Liver (tissue), 9 donors: Measurements from ENCODE around the gene MYO10. TPM values are rescaled to one million over a fixed set of nuclear protein-coding genes. Genes with fewer than 3 reads are reported as not detected.

Experiments
- DNase-seq: peaks from one replicate; pipeline ENCODE4 v3.0.0-alpha.2; 2017; ENCODE audit warnings: low spot score
- H3K27ac ChIP-seq, 2 donors: one replicate each; pipeline ENCODE4 v1.7.0; 2013; ENCODE audit warnings: inconsistent platforms in 2 of 2, low read length in 2 of 2, control low read depth in 1 of 2, low read depth in 1 of 2, mild to moderate bottlenecking in 1 of 2
- H3K27me3 ChIP-seq, 4 donors: one replicate each; pipeline versions ENCODE4 v1.6.1 to v1.7.0; 2013; ENCODE audit warnings: low read length in 3 of 4, inconsistent platforms in 1 of 4, mild to moderate bottlenecking in 1 of 4, moderate library complexity in 1 of 4; ENCODE audit not compliant: control insufficient read depth in 4 of 4, insufficient read depth in 4 of 4
- H3K36me3 ChIP-seq, 4 donors: one replicate each; pipeline versions ENCODE4 v1.6.1 to v1.7.0; 2013; ENCODE audit warnings: low read length in 3 of 4, mild to moderate bottlenecking in 3 of 4, low read depth in 1 of 4, moderate library complexity in 1 of 4; ENCODE audit not compliant: control insufficient read depth in 4 of 4, insufficient read depth in 3 of 4
- H3K4me1 ChIP-seq, 4 donors: one replicate each; pipeline versions ENCODE4 v1.6.1 to v1.7.0; 2013; ENCODE audit warnings: low read length in 3 of 4, mild to moderate bottlenecking in 3 of 4, moderate library complexity in 1 of 4; ENCODE audit not compliant: control insufficient read depth in 4 of 4, insufficient read depth in 4 of 4
- H3K4me3 ChIP-seq, 3 donors: one replicate each; pipeline versions ENCODE4 v1.6.1 to v1.7.0; 2013; ENCODE audit warnings: low read length in 3 of 3, control low read depth in 1 of 3, low read depth in 1 of 3, mild to moderate bottlenecking in 1 of 3
- H3K9ac ChIP-seq, 2 donors: one replicate each; pipeline ENCODE4 v1.7.0; 2013; ENCODE audit warnings: low read length in 2 of 2, mild to moderate bottlenecking in 2 of 2, moderate library complexity in 2 of 2, control low read depth in 1 of 2, low read depth in 1 of 2
- H3K9me3 ChIP-seq, 4 donors: one replicate each; pipeline versions ENCODE4 v1.6.1 to v1.7.0; 2013; ENCODE audit warnings: low read length in 3 of 4; ENCODE audit not compliant: control insufficient read depth in 4 of 4
- ATF3 ChIP-seq: IDR thresholded peaks from 2 replicates; pipeline ENCODE4 v1.6.1; 2016; ENCODE audit warnings: antibody characterized with exemption
- EGR1 ChIP-seq, 2 donors: IDR thresholded peaks; 2 replicates each; pipeline ENCODE4 v1.6.1; 2016 to 2018; ENCODE audit warnings: antibody characterized with exemption in 2 of 2, low read depth in 2 of 2
- FOXA1 ChIP-seq: IDR thresholded peaks from 2 replicates; pipeline ENCODE4 v1.6.1; 2016; ENCODE audit warnings: antibody characterized with exemption
- FOXA2 ChIP-seq: IDR thresholded peaks from 2 replicates; pipeline ENCODE4 v1.6.1; 2016; ENCODE audit warnings: antibody characterized with exemption
- GABPA ChIP-seq, 2 donors: IDR thresholded peaks in 1 of 2; conservative IDR thresholded peaks in 1 of 2; 2 replicates each; pipeline ENCODE4 v1.6.1; 2016; ENCODE audit warnings: antibody characterized with exemption in 2 of 2, mild to moderate bottlenecking in 1 of 2, moderate library complexity in 1 of 2
- HNF4A ChIP-seq, 2 donors: conservative IDR thresholded peaks; 2 replicates each; pipeline ENCODE4 v1.6.1; 2016; ENCODE audit warnings: antibody characterized with exemption in 2 of 2, mild to moderate bottlenecking in 2 of 2
- HNF4G ChIP-seq: IDR thresholded peaks from 2 replicates; pipeline ENCODE4 v1.6.1; 2016; ENCODE audit warnings: antibody characterized with exemption
- JUND ChIP-seq, 2 donors: IDR thresholded peaks; 2 replicates each; pipeline ENCODE4 v1.6.1; 2016; ENCODE audit warnings: antibody characterized with exemption in 2 of 2
- MAX ChIP-seq: IDR thresholded peaks from 2 replicates; pipeline ENCODE4 v1.6.1; 2016; ENCODE audit warnings: antibody characterized with exemption
- RAD21 ChIP-seq, 2 donors: IDR thresholded peaks; 2 replicates each; pipeline ENCODE4 v1.6.1; 2016; ENCODE audit warnings: antibody characterized with exemption in 2 of 2, mild to moderate bottlenecking in 2 of 2
- RXRA ChIP-seq, 2 donors: IDR thresholded peaks; 2 replicates each; pipeline ENCODE4 v1.6.1; 2017 to 2018; ENCODE audit warnings: antibody characterized with exemption in 2 of 2, mild to moderate bottlenecking in 1 of 2
- SP1 ChIP-seq: IDR thresholded peaks from 2 replicates; pipeline ENCODE4 v1.6.1; 2018; ENCODE audit warnings: antibody characterized with exemption, mild to moderate bottlenecking
- TAF1 ChIP-seq: conservative IDR thresholded peaks from 2 replicates; pipeline ENCODE4 v1.6.1; 2016; ENCODE audit warnings: antibody characterized with exemption, mild to moderate bottlenecking
- YY1 ChIP-seq: IDR thresholded peaks from 2 replicates; pipeline ENCODE4 v1.6.1; 2016; ENCODE audit warnings: antibody characterized with exemption, mild to moderate bottlenecking
- ZBTB33 ChIP-seq: IDR thresholded peaks from 2 replicates; pipeline ENCODE4 v1.6.1; 2016; ENCODE audit warnings: antibody characterized with exemption
- WGBS: extraction: QIAGEN DNeasy Blood & Tissue Kit; methylation state at CpG from one replicate; pipeline ENCODE4 v1.1.7; 2013; 5-methylcytosine and 5-hydroxymethylcytosine counted together
- polyA plus RNA-seq, 2 donors: library from polyadenylated mRNA; stranded (reverse) in 1 of 2; unstranded in 1 of 2; fragments of 200-250 nt in 1 of 2; fragments of >200 nt in 1 of 2; fragmentation: Nextera tagmentation in 1 of 2; extraction: Ambion mirVana in 1 of 2; gene quantifications; one replicate each; pipeline versions ENCODE4 v1.2.1 to v1.2.3, GENCODE V29; 2013 to 2015
- total RNA-seq, 2 donors: library from RNA; depleted of rRNA; stranded (reverse); fragments of >200 nt; gene quantifications; one replicate each; pipeline ENCODE4 v1.2.3, GENCODE V29; 2014
- TF ChIP-seq, protein P1 (sequence below): fragments of 150-350 bp; IDR thresholded peaks from 2 replicates; pipeline ENCODE4 v1.5.1; 2017; ENCODE audit warnings: improper control_type of control experiment, low read depth, low read length; ENCODE audit not compliant: missing input control
- TF ChIP-seq, protein P2 (sequence below): IDR thresholded peaks from 2 replicates; pipeline ENCODE4 v1.6.1; 2016; ENCODE audit warnings: antibody characterized with exemption, mild to moderate bottlenecking
- donor health status: healthy.
- donor health status: healthy.
- donor health status: healthy.
- donor health status: healthy.
- donor health status: healthy.

MYO10 gene
- total and polyA plus RNA-seq, 4 donors: 4.3 to 15.3 (median 7.1) TPM

- Histone ChIP-seq H3K9ac (no peak overlapping the region), H3K4me3 (no peak overlapping the region), H3K36me3 (no peaks in the 10 kb centered on the region), H3K4me1 (no peaks in the 10 kb centered on the region), H3K27me3 (peaks cover 0 to 6% (median 0%) of the 10 kb centered on the region in 4 donors), H3K27ac (no peak overlapping the region), H3K9me3 (no peaks in the 10 kb centered on the region)
- TF ChIP-seq GABPA (IDR thresholded peaks at IDR 0.05 in 1 of 2, conservative IDR thresholded peaks at IDR 0.05 in 1 of 2) (no peak), ZBTB33 (no peak), HNF4A (conservative IDR thresholded peaks at IDR 0.05) (no peak), YY1 (no peak), RXRA (IDR thresholded peaks at IDR 0.05) (no peak), RAD21 (IDR thresholded peaks at IDR 0.05) (no peak), SP1 (no peak), JUND (IDR thresholded peaks at IDR 0.05) (no peak), HNF4G (no peak), MAX (no peak), ATF3 (no peak), EGR1 (IDR thresholded peaks at IDR 0.05; ENCODE audit: low read depth in 2 of 2) (no peak), TAF1 (no peak)
- TF ChIP-seq, protein P1, sequence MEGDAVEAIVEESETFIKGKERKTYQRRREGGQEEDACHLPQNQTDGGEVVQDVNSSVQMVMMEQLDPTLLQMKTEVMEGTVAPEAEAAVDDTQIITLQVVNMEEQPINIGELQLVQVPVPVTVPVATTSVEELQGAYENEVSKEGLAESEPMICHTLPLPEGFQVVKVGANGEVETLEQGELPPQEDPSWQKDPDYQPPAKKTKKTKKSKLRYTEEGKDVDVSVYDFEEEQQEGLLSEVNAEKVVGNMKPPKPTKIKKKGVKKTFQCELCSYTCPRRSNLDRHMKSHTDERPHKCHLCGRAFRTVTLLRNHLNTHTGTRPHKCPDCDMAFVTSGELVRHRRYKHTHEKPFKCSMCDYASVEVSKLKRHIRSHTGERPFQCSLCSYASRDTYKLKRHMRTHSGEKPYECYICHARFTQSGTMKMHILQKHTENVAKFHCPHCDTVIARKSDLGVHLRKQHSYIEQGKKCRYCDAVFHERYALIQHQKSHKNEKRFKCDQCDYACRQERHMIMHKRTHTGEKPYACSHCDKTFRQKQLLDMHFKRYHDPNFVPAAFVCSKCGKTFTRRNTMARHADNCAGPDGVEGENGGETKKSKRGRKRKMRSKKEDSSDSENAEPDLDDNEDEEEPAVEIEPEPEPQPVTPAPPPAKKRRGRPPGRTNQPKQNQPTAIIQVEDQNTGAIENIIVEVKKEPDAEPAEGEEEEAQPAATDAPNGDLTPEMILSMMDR: no peak
- 89% methylated on average over 3 of the region's 3 CpGs for WGBS
- DNase-seq: no peak
These were observed 228.3 kb downstream of the MYO10 start for GRCh38 chr5:16707869-16708192.

- no peak overlapping the region for H3K27ac ChIP-seq
- H3K9ac ChIP-seq: no peak overlapping the region
- H3K36me3 ChIP-seq: no peaks in the 10 kb centered on the region
- WGBS: 91% methylated on average over 9 of the region's 9 CpGs
- no peaks in the 10 kb centered on the region for H3K9me3 ChIP-seq
- TF ChIP-seq SP1: no peak
- TF ChIP-seq ATF3: no peak
- TF ChIP-seq, protein P2, sequence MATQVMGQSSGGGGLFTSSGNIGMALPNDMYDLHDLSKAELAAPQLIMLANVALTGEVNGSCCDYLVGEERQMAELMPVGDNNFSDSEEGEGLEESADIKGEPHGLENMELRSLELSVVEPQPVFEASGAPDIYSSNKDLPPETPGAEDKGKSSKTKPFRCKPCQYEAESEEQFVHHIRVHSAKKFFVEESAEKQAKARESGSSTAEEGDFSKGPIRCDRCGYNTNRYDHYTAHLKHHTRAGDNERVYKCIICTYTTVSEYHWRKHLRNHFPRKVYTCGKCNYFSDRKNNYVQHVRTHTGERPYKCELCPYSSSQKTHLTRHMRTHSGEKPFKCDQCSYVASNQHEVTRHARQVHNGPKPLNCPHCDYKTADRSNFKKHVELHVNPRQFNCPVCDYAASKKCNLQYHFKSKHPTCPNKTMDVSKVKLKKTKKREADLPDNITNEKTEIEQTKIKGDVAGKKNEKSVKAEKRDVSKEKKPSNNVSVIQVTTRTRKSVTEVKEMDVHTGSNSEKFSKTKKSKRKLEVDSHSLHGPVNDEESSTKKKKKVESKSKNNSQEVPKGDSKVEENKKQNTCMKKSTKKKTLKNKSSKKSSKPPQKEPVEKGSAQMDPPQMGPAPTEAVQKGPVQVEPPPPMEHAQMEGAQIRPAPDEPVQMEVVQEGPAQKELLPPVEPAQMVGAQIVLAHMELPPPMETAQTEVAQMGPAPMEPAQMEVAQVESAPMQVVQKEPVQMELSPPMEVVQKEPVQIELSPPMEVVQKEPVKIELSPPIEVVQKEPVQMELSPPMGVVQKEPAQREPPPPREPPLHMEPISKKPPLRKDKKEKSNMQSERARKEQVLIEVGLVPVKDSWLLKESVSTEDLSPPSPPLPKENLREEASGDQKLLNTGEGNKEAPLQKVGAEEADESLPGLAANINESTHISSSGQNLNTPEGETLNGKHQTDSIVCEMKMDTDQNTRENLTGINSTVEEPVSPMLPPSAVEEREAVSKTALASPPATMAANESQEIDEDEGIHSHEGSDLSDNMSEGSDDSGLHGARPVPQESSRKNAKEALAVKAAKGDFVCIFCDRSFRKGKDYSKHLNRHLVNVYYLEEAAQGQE: no peak
- TF ChIP-seq EGR1 (IDR thresholded peaks at IDR 0.05; ENCODE audit: low read depth in 2 of 2): no peak
- TF ChIP-seq MAX: no peak
- TF ChIP-seq, protein P1: no peak
- no peak for TF ChIP-seq RXRA (IDR thresholded peaks at IDR 0.05)
- TF ChIP-seq YY1: no peak
- no peak for TF ChIP-seq HNF4G
- no peak for TF ChIP-seq FOXA2
- no peak for TF ChIP-seq TAF1
- no peak for TF ChIP-seq GABPA (IDR thresholded peaks at IDR 0.05 in 1 of 2, conservative IDR thresholded peaks at IDR 0.05 in 1 of 2)
- no peak for TF ChIP-seq FOXA1
- H3K4me1 ChIP-seq: no peaks in the 10 kb centered on the region
- peaks cover 0 to 6% (median 0%) of the 10 kb centered on the region in 4 donors for H3K27me3 ChIP-seq
- no peak overlapping the region for H3K4me3 ChIP-seq
- DNase-seq: no peak
These were observed 228.8 kb downstream of the MYO10 start for GRCh38 chr5:16707168-16707868.
